SK-N-SH (cell line): ENCODE measurements around the gene ISCA2.

Experiments used
- CHD2 ChIP-seq: fragments of 150-350 bp; IDR thresholded peaks from 2 replicates; pipeline ENCODE4 v1.6.1; 2018; ENCODE audit warnings: low read length; ENCODE audit not compliant: partially characterized antibody
- CTCF ChIP-seq: fragments of 200-600 bp; sonication (generic); IDR thresholded peaks from 2 replicates; pipeline ENCODE4 v1.6.1; 2017; ENCODE audit warnings: antibody characterized with exemption, mild to moderate bottlenecking, moderate library complexity
- EP300 ChIP-seq, 2 experiments: IDR thresholded peaks; 2 replicates each; pipeline versions ENCODE4 v1.4.0 to v1.6.1; 2012; ENCODE audit warnings: borderline replicate concordance in 1 of 2, low read depth in 1 of 2, low read length in 1 of 2
- FOXM1 ChIP-seq: IDR thresholded peaks from 2 replicates; pipeline ENCODE4 v1.4.0; 2012; ENCODE audit warnings: low read depth, mild to moderate bottlenecking
- GABPA ChIP-seq: IDR thresholded peaks from 2 replicates; pipeline ENCODE4 v1.4.0; 2012; ENCODE audit warnings: low read depth, mild to moderate bottlenecking
- GATA2 ChIP-seq: sonication (generic); formaldehyde crosslinking; IDR thresholded peaks from 2 replicates; pipeline ENCODE4 v1.5.0; 2020; ENCODE audit warnings: mild to moderate bottlenecking, missing genetic modification reagents
- JUND ChIP-seq: IDR thresholded peaks from 2 replicates; pipeline ENCODE4 v1.4.0; 2012
- POLR2AphosphoS5 ChIP-seq: IDR thresholded peaks from 2 replicates; pipeline ENCODE4 v1.6.1; 2012; ENCODE audit warnings: low read depth, low read length
- RCOR1 ChIP-seq: fragments of 150-350 bp; IDR thresholded peaks from 2 replicates; pipeline ENCODE4 v1.6.1; 2017; ENCODE audit warnings: antibody characterized with exemption, low read length
- REST ChIP-seq: IDR thresholded peaks from 2 replicates; pipeline ENCODE4 v1.6.1; 2012; ENCODE audit warnings: mild to moderate bottlenecking, low read depth, low read length, moderate library complexity
- SIN3A ChIP-seq: IDR thresholded peaks from 2 replicates; pipeline ENCODE4 v1.6.1; 2012; ENCODE audit warnings: low read depth, mild to moderate bottlenecking, low read length, moderate library complexity, borderline replicate concordance
- TEAD4 ChIP-seq: IDR thresholded peaks from 2 replicates; pipeline ENCODE4 v1.4.0; 2012; ENCODE audit warnings: mild to moderate bottlenecking, borderline replicate concordance; ENCODE audit not compliant: insufficient read depth
- USF2 ChIP-seq: fragments of 150-350 bp; IDR thresholded peaks from 2 replicates; pipeline ENCODE4 v1.6.1; 2017; ENCODE audit warnings: antibody characterized with exemption, low read length, low read depth, borderline replicate concordance
- TF ChIP-seq, protein P1 (sequence below): IDR thresholded peaks from 2 replicates; pipeline ENCODE4 v1.4.0; 2012; ENCODE audit warnings: low read depth

GRCh38 chr14:74539503-74539902, 45.9 kb downstream of the ISCA2 start:
- no peak for TF ChIP-seq SIN3A
- TF ChIP-seq JUND, result no peak
- no peak for TF ChIP-seq CHD2
- no peak for TF ChIP-seq USF2
- no peak for TF ChIP-seq CTCF
- TF ChIP-seq TEAD4, result no peak
- no peak for TF ChIP-seq POLR2AphosphoS5
- TF ChIP-seq EP300 (IDR thresholded peaks at IDR 0.05; ENCODE audit: borderline replicate concordance in 1 of 2, low read depth in 1 of 2, low read length in 1 of 2), result no peak
- no peak for TF ChIP-seq GATA2 (CRISPR knock-in tag)
- no peak for TF ChIP-seq REST
- TF ChIP-seq FOXM1, result no peak
- TF ChIP-seq RCOR1, result no peak
- TF ChIP-seq GABPA, result no peak
- TF ChIP-seq, protein P1, sequence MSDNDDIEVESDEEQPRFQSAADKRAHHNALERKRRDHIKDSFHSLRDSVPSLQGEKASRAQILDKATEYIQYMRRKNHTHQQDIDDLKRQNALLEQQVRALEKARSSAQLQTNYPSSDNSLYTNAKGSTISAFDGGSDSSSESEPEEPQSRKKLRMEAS, result no peak
